Neural progenitor cell (in vitro differentiated cells): ENCODE results near the gene TBX10.
"Not testable (repeated sequence)": the region's sequence is repeated elsewhere in the genome, so short reads cannot be mapped to it uniquely, and the experiment has no call there.

Experiments used
- EZH2 ChIP-seq: fragments of 200-600 bp; sonication (generic); IDR thresholded peaks from 2 replicates; pipeline ENCODE4 v1.6.1; 2017; ENCODE audit warnings: antibody characterized with exemption, mild to moderate bottlenecking, moderate library complexity
- TF ChIP-seq, protein P1 (sequence below): fragments of 200-600 bp; sonication (generic); IDR thresholded peaks from 2 replicates; pipeline ENCODE4 v1.5.1; 2017; ENCODE audit warnings: antibody characterized with exemption, mild to moderate bottlenecking

DNA sequence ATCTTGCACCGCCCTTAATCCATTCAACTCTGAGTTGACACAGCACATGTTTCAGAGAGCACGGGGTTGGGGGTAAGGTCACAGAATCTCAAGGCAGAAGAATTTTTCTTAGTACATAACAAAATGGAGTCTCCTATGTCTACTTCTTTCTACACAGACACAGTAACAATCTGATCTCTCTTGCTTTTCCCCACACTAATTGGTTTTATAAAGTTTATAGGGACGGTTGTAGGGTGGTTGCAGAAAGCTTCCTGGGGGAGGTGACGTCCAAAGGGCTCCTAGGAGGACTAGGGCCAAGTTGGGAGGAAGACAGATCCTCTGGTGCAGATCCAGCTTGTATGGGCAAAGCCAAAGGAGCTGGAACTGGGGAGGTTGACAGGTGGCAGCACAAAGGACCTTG, 35.4 kb downstream of the TBX10 start:
- TF ChIP-seq, protein P1, sequence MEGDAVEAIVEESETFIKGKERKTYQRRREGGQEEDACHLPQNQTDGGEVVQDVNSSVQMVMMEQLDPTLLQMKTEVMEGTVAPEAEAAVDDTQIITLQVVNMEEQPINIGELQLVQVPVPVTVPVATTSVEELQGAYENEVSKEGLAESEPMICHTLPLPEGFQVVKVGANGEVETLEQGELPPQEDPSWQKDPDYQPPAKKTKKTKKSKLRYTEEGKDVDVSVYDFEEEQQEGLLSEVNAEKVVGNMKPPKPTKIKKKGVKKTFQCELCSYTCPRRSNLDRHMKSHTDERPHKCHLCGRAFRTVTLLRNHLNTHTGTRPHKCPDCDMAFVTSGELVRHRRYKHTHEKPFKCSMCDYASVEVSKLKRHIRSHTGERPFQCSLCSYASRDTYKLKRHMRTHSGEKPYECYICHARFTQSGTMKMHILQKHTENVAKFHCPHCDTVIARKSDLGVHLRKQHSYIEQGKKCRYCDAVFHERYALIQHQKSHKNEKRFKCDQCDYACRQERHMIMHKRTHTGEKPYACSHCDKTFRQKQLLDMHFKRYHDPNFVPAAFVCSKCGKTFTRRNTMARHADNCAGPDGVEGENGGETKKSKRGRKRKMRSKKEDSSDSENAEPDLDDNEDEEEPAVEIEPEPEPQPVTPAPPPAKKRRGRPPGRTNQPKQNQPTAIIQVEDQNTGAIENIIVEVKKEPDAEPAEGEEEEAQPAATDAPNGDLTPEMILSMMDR: not testable (repeated sequence)
- TF ChIP-seq EZH2: not testable (repeated sequence)
